IMR-90 (cell line): ENCODE results near the gene PRELID2. TPM values are rescaled to one million over a fixed set of nuclear protein-coding genes. Genes with fewer than 3 reads are reported as not detected.

Source experiments
- ATAC-seq: fragments of 200-7000 bp; cut with Tn5 transposase; 2 replicates; pipeline ENCODE4 v1.9.1; 2020; ENCODE audit warnings: low read depth, mild to moderate bottlenecking, moderate library complexity
- BruUV-seq: library from RNA; stranded (reverse); fragments of 400-500 nt; replicated peaks from 2 replicates; lab custom pipeline; 2021; lab: Mats Ljungman, UMichigan
- CTCF ChIA-PET: fragments of 300-600 bp; formaldehyde crosslinking; extraction: SDS; loops from one replicate; lab custom pipeline; 2021; ENCODE audit warnings: antibody characterized with exemption; lab: Yijun Ruan, JAX
- POLR2A ChIA-PET: fragments of 300-600 bp; sonication (Branson Sonifier 250); formaldehyde crosslinking; loops from one replicate; lab custom pipeline; 2022; ENCODE audit warnings: antibody characterized with exemption; ENCODE audit not compliant: unreplicated experiment; lab: Charles Lee
- DNase-seq: peaks from one replicate; pipeline ENCODE4 v3.0.0; 2013
- H2AFZ ChIP-seq: replicated peaks from 2 replicates; pipeline ENCODE3; 2013; ENCODE audit warnings: low read length, mild to moderate bottlenecking; ENCODE audit not compliant: poor library complexity
- H2AK5ac ChIP-seq: 2 replicates; pipeline ENCODE4 v1.6.1; 2013; ENCODE audit warnings: low read depth, low read length, inconsistent platforms
- H2AK9ac ChIP-seq: replicated peaks from 2 replicates; pipeline ENCODE3; 2013; ENCODE audit warnings: mild to moderate bottlenecking, low read depth, low read length, moderate library complexity; ENCODE audit not compliant: poor library complexity
- H2BK120ac ChIP-seq: 2 replicates; pipeline ENCODE4 v1.6.1; 2013; ENCODE audit warnings: low read depth, low read length, inconsistent platforms
- H2BK15ac ChIP-seq: 3 replicates; pipeline ENCODE4 v1.6.1; 2013; ENCODE audit warnings: low read depth, low read length, inconsistent platforms
- H2BK20ac ChIP-seq: 2 replicates; pipeline ENCODE4 v1.6.1; 2013; ENCODE audit warnings: low read depth, mild to moderate bottlenecking, inconsistent platforms, low read length, moderate library complexity
- H2BK5ac ChIP-seq: 2 replicates; pipeline ENCODE4 v1.6.1; 2013; ENCODE audit warnings: mild to moderate bottlenecking, low read depth, low read length, inconsistent platforms; ENCODE audit not compliant: poor library complexity, severe bottlenecking
- H3K14ac ChIP-seq: replicated peaks from 2 replicates; pipeline ENCODE4 v1.6.1; 2013; ENCODE audit warnings: low read depth, low read length, inconsistent platforms
- H3K18ac ChIP-seq: 2 replicates; pipeline ENCODE4 v1.6.1; 2013; ENCODE audit warnings: low read depth, low read length, control low read depth
- H3K23ac ChIP-seq: 2 replicates; pipeline ENCODE4 v1.6.1; 2013; ENCODE audit warnings: low read depth, low read length, inconsistent platforms
- H3K27ac ChIP-seq: 2 replicates; pipeline ENCODE4 v1.5.1; 2013; ENCODE audit warnings: mild to moderate bottlenecking, control low read depth, low read length; ENCODE audit not compliant: insufficient read depth
- H3K27me3 ChIP-seq: 2 replicates; pipeline ENCODE4 v1.6.1; 2013; ENCODE audit warnings: low read length; ENCODE audit not compliant: control insufficient read depth, insufficient read depth
- H3K36me3 ChIP-seq: 2 replicates; pipeline ENCODE4 v1.6.1; 2013; ENCODE audit warnings: low read length, mixed read lengths; ENCODE audit not compliant: control insufficient read depth, insufficient read depth
- H3K4ac ChIP-seq: 2 replicates; pipeline ENCODE4 v1.6.1; 2013; ENCODE audit warnings: low read depth, low read length, inconsistent platforms
- H3K4me1 ChIP-seq: 2 replicates; pipeline ENCODE4 v1.6.1; 2013; ENCODE audit warnings: low read length, mixed read lengths; ENCODE audit not compliant: control insufficient read depth, insufficient read depth
- H3K4me2 ChIP-seq: 2 replicates; pipeline ENCODE4 v1.6.1; 2013; ENCODE audit warnings: low read depth, mild to moderate bottlenecking, control low read depth, low read length, moderate library complexity
- H3K4me3 ChIP-seq: 2 replicates; pipeline ENCODE4 v1.5.1; 2013; ENCODE audit warnings: low read depth, mild to moderate bottlenecking, control low read depth, low read length, moderate library complexity; ENCODE audit not compliant: insufficient read depth
- H3K56ac ChIP-seq: 2 replicates; pipeline ENCODE4 v1.6.1; 2013; ENCODE audit warnings: low read length, inconsistent platforms; ENCODE audit not compliant: insufficient read depth; ENCODE audit errors: extremely low read depth
- H3K79me1 ChIP-seq, 2 experiments: 2 replicates each; pipeline ENCODE4 v1.6.1; 2013; ENCODE audit warnings: low read length in 2 of 2, inconsistent platforms in 1 of 2, low read depth in 1 of 2
- H3K9ac ChIP-seq: 2 replicates; pipeline ENCODE4 v1.6.1; 2013; ENCODE audit warnings: low read depth, low read length, control low read depth
- H3K9me1 ChIP-seq: 2 replicates; pipeline ENCODE4 v1.6.1; 2013; ENCODE audit warnings: low read length, inconsistent platforms; ENCODE audit not compliant: insufficient read depth
- H3K9me3 ChIP-seq: 2 replicates; pipeline ENCODE4 v1.6.1; 2013; ENCODE audit warnings: low read length; ENCODE audit not compliant: control insufficient read depth, insufficient read depth
- H4K20me1 ChIP-seq: 2 replicates; pipeline ENCODE4 v1.6.1; 2013; ENCODE audit warnings: low read length, inconsistent platforms; ENCODE audit not compliant: insufficient read depth
- H4K5ac ChIP-seq: 2 replicates; pipeline ENCODE4 v1.6.1; 2013; ENCODE audit warnings: mild to moderate bottlenecking, low read depth, low read length, control low read depth
- H4K8ac ChIP-seq, 2 experiments: 2 replicates each; pipeline ENCODE4 v1.6.1; 2013; ENCODE audit warnings: low read depth in 2 of 2, low read length in 2 of 2, control low read depth in 1 of 2, inconsistent platforms in 1 of 2
- H4K91ac ChIP-seq: 2 replicates; pipeline ENCODE4 v1.6.1; 2013; ENCODE audit warnings: low read depth, low read length, inconsistent platforms; ENCODE audit not compliant: insufficient read depth
- BHLHE40 ChIP-seq: fragments of 150-350 bp; IDR thresholded peaks from 2 replicates; pipeline ENCODE4 v1.6.1; 2016; ENCODE audit warnings: mild to moderate bottlenecking, low read depth, low read length
- CEBPB ChIP-seq: IDR thresholded peaks from 2 replicates; pipeline ENCODE4 v1.6.1; 2012; ENCODE audit warnings: low read depth, low read length, improper control_type of control experiment
- CHD1 ChIP-seq: IDR thresholded peaks from 2 replicates; pipeline ENCODE4 v1.6.1; 2012; ENCODE audit warnings: low read depth, low read length, improper control_type of control experiment
- FOS ChIP-seq: fragments of 150-350 bp; IDR thresholded peaks from 2 replicates; pipeline ENCODE4 v1.6.1; 2016; ENCODE audit warnings: low read depth, low read length
- MAFK ChIP-seq: IDR thresholded peaks from 2 replicates; pipeline ENCODE4 v1.6.1; 2012; ENCODE audit warnings: low read depth, low read length, improper control_type of control experiment
- MAZ ChIP-seq: IDR thresholded peaks from 2 replicates; pipeline ENCODE4 v1.6.1; 2012; ENCODE audit warnings: low read depth, mild to moderate bottlenecking, low read length, improper control_type of control experiment, moderate library complexity, borderline replicate concordance
- NFE2L2 ChIP-seq: fragments of 150-350 bp; IDR thresholded peaks from 2 replicates; pipeline ENCODE4 v1.6.1; 2016; ENCODE audit warnings: low read depth, mild to moderate bottlenecking, low read length
- RAD21 ChIP-seq: IDR thresholded peaks from 2 replicates; pipeline ENCODE4 v1.6.1; 2012; ENCODE audit warnings: low read length, improper control_type of control experiment
- RCOR1 ChIP-seq: IDR thresholded peaks from 2 replicates; pipeline ENCODE4 v1.6.1; 2012; ENCODE audit warnings: mild to moderate bottlenecking, low read length, improper control_type of control experiment; ENCODE audit not compliant: insufficient replicate concordance
- RFX5 ChIP-seq: IDR thresholded peaks from 2 replicates; pipeline ENCODE4 v1.8.0; 2012; ENCODE audit warnings: low read depth, mild to moderate bottlenecking, low read length, moderate library complexity
- SMC3 ChIP-seq: fragments of 150-350 bp; IDR thresholded peaks from 2 replicates; pipeline ENCODE4 v1.6.1; 2016; ENCODE audit warnings: low read depth, mild to moderate bottlenecking, antibody characterized with exemption, low read length, moderate library complexity
- dilution Hi-C: fragments of 300-500 bp; cut with HindIII; formaldehyde crosslinking; loops from one replicate; pipeline ENCODE4 v1.14.3; 2018; ENCODE audit warnings: low sequenced_read_pairs; ENCODE audit not compliant: unreplicated experiment
- in situ Hi-C: fragments of 300-500 bp; cut with MboI; formaldehyde crosslinking; loops from 3 replicates; pipeline ENCODE4 v1.14.3; 2019; ENCODE audit warnings: low sequenced_read_pairs, inconsistent platforms, mixed read lengths
- intact Hi-C: fragments of 100-400 bp; cut with micrococcal nuclease; formaldehyde crosslinking; loops from 2 replicates; pipeline ENCODE4 v1.10.0; 2022
- polyA plus RNA-seq, 3 experiments: library from polyadenylated mRNA; depleted of rRNA; stranded (reverse); fragments of >200 nt; gene quantifications; 2 replicates each; pipeline ENCODE4 v1.2.3, GENCODE V29; 2012; ENCODE audit warnings: low replicate concordance in 1 of 3
- total RNA-seq: library from RNA; depleted of rRNA; stranded (reverse); fragments of >200 nt; gene quantifications from 2 replicates; pipeline ENCODE4 v1.2.3, GENCODE V29; 2012
- TF ChIP-seq, protein P1 (sequence below): fragments of 150-350 bp; IDR thresholded peaks from 2 replicates; pipeline ENCODE4 v1.6.1; 2017; ENCODE audit warnings: mild to moderate bottlenecking, antibody characterized with exemption, low read length, low read depth
- TF ChIP-seq, protein P2 (sequence below): fragments of 150-350 bp; IDR thresholded peaks from 2 replicates; pipeline ENCODE4 v1.6.1; 2016; ENCODE audit warnings: low read depth, mild to moderate bottlenecking, low read length, moderate library complexity, borderline replicate concordance

PRELID2 gene
- total and polyA plus RNA-seq, 2 of the 4 experiments (the other 2 are of a cell fraction): 4.9 to 8.6 TPM

DNA sequence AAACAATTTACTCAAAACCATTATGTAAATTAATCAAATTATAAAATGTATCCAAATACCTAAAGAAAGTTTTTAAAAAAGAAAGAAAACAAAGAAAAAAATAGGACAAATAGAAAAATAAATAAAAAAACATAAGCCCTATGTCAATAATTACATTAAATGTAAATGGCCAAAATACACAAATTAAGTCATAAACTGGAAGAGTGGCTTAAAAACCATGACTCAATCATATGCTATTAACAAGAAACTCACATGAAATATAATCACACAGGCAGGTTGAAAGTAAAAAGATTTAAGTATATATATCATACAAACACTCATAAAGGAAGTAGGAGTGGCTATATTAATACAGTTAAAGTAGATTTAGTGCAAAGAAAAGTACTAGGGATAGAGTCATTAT is 95.3 kb downstream of the PRELID2 start:
- ChIA-PET CTCF (no interaction called here), POLR2A (no interaction called here)
- no peak overlapping the region for H2BK5ac ChIP-seq
- H3K79me1 ChIP-seq: no peaks in the 10 kb centered on the region
- no peak overlapping the region for H2AK5ac ChIP-seq
- H3K14ac ChIP-seq: no peak overlapping the region
- 0 out of 2 replicates have a peak, but pooled peaks cover 3% of the 10 kb centered on the region for H3K9me1 ChIP-seq
- no peaks in the 10 kb centered on the region for H3K9me3 ChIP-seq
- H4K8ac ChIP-seq: no peak overlapping the region
- H4K5ac ChIP-seq: no peak overlapping the region
- no peak overlapping the region for H3K4me3 ChIP-seq
- no TSS peak for BruUV-seq
- H2AK9ac ChIP-seq: no peak overlapping the region
- H3K4me1 ChIP-seq: no peaks in the 10 kb centered on the region
- no peak overlapping the region for H3K4me2 ChIP-seq
- no peak overlapping the region for H3K23ac ChIP-seq
- no peak overlapping the region for H3K27ac ChIP-seq
- intact Hi-C loops: no loop called here
- H4K20me1 ChIP-seq: no peaks in the 10 kb centered on the region
- H3K27me3 ChIP-seq: no peaks in the 10 kb centered on the region
- H2BK15ac ChIP-seq: no peak overlapping the region
- ATAC-seq (no peak), DNase-seq (no peak)
- H2BK20ac ChIP-seq: no peak overlapping the region
- no peak overlapping the region for H2AFZ ChIP-seq
- no peak overlapping the region for H3K56ac ChIP-seq
- TF ChIP-seq RCOR1 (no peak), SMC3 (no peak), FOS (no peak), CHD1 (no peak), MAFK (no peak), MAZ (no peak), RFX5 (no peak), CEBPB (no peak), BHLHE40 (no peak), NFE2L2 (no peak), RAD21 (no peak)
- TF ChIP-seq, protein P1, sequence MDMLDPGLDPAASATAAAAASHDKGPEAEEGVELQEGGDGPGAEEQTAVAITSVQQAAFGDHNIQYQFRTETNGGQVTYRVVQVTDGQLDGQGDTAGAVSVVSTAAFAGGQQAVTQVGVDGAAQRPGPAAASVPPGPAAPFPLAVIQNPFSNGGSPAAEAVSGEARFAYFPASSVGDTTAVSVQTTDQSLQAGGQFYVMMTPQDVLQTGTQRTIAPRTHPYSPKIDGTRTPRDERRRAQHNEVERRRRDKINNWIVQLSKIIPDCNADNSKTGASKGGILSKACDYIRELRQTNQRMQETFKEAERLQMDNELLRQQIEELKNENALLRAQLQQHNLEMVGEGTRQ: no peak
- TF ChIP-seq, protein P2, sequence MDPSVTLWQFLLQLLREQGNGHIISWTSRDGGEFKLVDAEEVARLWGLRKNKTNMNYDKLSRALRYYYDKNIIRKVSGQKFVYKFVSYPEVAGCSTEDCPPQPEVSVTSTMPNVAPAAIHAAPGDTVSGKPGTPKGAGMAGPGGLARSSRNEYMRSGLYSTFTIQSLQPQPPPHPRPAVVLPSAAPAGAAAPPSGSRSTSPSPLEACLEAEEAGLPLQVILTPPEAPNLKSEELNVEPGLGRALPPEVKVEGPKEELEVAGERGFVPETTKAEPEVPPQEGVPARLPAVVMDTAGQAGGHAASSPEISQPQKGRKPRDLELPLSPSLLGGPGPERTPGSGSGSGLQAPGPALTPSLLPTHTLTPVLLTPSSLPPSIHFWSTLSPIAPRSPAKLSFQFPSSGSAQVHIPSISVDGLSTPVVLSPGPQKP: no peak
- H3K36me3 ChIP-seq: no peaks in the 10 kb centered on the region
- no peak overlapping the region for H3K9ac ChIP-seq
- H3K4ac ChIP-seq: no peak overlapping the region
- H2BK120ac ChIP-seq: no peak overlapping the region
- dilution Hi-C loops: no loop called here
- H3K18ac ChIP-seq: no peak overlapping the region
- in situ Hi-C loops: no loop called here
- H4K91ac ChIP-seq: no peak overlapping the region
